ENCODE measurements around the gene CRTC3.

Gene CRTC3

DNA sequence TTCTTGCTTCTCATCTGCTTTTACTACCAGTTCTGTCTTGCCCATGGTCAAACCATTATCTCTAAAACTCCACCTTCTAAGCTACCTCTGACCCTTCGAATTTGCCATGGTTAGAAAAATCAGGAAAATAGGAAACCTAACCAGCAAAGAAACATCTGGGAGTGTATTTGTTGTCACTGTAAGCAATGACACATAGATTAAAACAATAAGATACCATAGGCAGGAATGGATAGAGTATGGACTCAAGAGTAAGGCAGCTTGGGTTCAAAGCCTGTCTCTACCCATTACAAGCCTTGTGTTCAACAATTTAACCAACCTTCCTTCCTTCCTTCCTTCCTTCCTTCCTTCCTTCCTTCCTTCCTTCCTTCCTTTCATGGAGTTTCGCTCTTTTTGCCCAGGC is 34.9 kb downstream of the CRTC3 start:
- no peak for DNase-seq

DNA sequence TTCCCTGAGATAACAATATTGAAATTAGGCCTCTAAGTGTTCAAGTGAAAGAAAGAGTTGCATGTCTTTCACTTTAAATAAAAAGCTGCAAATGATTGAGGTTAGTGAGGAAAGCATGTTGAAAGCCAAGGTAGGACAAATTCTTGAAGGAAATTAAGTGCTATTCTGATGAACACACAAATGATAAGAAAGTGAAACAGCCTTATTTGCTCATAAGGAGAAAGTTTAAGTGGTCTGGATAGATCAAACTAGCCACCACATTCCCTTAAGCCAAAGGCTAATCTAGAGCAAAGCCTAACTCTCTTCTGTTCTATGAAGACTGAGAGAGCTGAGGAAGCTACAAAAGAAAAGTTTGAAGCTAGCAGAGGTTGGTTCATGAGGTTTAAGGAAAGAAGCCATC is 36.1 kb downstream of the CRTC3 start:
- DNase-seq: no peak

DNA sequence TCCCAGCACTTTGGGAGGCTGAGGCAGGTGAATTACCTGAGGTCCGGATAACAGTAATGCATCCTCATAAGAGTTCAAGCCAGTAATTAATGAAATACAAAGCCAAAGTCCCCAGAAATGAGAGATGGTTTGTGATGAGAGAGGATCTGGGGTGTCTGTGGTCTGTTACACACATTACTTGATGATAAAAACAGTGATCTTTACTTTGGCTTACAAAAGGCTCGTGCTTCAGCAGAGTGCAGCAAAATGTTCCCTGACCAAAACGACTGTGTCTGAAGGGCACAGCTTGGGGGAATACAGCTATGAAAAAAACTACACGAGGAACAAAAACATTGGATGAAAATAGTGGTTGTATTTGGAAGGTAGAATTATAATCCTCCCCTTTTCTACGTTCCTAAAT is 40.9 kb downstream of the CRTC3 start:
- DNase-seq: no peak

DNA sequence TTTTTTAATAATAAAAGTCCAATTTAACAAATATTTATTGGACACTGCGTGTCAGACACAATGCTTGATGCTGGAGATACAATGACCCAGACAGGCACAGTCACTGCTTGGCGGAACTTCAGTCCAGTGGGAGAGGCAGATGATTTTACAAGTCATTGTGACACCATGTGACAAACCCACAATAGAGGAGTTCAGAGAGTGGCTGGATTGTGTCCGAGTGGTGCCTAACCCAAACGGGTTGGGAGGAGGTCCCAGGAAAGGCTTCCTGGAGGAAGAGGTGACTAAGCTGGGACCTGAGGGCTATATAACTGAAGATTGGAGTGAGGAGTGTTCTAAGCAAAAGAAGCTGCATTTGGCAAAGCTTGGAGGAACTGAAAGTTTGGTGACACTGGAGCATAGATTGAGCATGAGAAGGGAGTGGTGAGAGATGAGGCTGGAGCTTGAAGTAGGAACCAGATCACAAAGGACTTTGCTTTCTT is 41.4 kb downstream of the CRTC3 start:
- no peak for DNase-seq

DNA sequence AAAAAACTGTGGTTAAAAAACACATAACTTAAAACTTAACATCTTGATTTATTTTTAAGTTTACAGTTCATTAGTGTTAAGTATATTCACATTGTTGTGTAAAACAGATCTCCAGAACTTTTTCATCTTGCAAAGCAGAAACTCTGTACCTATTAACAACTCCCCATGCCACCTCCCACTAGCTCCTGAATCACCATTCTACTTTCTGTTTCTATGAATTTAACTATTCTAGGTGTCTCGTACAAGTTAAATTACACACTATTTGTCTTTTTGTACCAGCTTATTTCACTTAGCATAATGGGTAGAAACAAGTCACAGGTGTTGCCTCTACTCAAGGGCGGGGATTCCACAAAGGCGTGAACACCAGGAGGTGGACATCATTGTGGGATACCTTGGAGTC is 43.2 kb downstream of the CRTC3 start:
- DNase-seq: no peak

DNA sequence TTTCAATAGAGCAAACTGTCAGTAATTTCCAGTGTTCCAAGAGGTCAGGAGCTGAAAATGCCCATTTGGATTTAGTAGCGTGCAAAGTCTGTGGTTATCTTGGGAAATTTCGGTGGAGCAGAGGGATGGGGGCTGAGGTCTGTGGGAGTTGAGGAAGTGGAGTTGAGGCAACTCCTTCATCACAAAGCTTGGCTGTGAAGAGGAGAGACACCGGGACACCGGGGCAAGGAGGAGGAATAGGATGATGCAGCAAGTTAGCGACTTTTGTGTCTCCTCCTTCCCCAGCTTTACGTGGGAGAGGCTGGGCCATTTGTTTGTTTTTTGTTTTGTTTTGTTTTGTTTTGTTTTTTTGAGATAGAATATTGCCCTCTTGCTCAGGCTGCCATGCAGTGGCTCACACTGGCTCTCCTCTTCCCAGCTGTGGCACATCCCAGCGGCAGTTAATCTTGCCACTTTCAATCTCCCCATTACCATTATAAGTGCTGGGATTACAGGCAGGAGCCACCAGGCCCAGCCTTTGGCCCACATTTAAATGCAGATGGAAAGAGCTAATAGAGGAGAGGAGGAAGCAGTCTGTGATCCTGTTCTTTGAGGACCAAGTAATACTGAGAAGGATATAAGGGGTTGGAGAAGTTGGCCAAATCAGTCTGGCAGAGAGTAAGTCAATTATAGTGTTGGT is 47.1 kb downstream of the CRTC3 start:
- no peak for DNase-seq

DNA sequence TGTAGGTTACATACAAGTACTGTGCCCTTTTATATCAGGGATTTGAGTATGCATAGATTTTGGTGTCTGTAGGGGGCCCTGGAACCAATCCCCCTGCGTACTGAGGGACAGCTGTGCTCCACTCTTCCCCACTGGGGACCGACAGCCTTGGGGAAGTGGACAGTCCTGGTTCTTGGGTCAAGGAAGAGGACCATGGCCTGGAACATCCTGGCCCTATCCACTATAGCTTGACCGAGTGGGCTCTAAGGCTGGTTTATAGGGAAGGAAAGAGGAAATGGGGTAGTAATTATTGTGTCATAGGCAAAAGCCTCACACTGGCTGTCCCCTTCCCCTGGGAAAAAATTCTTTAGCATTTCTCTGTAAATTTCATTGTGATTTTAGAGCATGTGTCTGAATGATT is 49.5 kb downstream of the CRTC3 start:
- DNase-seq: no peak

DNA sequence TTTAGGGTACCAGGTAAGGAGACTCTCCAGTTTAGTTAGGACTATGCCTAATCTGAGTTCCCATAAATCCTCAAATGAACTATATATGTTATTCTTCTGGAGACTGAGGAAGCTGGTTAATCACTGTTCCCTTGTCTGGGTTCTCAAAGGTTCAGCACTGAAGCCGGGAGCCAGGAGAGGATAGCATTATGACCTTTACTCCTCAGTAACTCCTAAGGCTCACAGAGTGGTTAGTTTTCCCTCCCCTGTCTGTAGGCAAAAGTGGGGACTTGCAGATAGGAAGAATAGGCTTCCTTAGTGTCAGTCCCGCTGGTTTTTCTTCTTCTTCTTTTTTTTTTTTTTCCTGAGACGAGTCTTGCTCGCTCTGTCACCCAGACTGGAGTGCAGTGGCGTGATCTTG is 50.4 kb downstream of the CRTC3 start:
- DNase-seq: no peak

DNA sequence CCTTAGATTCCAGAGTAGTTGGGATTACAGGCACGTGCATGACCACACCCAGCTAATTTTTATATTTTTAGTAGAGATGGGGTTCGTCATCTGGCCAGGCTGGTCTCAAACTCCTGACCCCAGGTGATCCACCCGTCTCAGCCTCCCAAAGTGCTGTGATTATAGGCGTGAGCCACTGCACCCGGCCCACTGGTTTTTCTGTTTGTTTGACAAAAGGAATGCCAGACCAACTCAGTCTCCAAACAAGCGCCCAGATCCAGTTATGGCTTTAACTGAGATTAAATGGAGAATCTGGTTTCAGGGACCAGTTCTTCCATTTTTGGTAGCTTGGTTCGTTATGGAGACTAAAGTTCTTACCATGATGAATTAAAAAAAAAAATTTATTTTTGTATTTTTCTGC is 50.8 kb downstream of the CRTC3 start:
- DNase-seq: no peak

DNA sequence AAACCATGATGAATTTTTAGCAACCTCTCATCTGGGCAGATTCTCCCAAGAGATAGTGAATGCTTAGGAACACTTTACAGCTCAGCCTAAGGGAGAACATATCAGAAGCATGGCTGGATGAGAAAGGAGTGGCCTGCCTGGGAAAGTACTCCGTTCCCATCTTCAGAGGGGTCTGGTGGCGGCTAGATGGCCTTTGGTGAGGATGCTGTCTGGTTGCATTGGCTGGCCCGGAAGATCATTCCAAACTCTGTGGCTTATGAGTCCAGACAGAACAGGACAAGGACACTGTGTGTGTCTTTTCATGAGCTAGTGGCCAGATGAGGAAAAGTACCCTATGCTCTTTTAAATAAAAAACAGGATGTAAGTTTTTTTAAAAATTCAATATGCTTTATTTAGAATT is 51.2 kb downstream of the CRTC3 start:
- no peak for DNase-seq

DNA sequence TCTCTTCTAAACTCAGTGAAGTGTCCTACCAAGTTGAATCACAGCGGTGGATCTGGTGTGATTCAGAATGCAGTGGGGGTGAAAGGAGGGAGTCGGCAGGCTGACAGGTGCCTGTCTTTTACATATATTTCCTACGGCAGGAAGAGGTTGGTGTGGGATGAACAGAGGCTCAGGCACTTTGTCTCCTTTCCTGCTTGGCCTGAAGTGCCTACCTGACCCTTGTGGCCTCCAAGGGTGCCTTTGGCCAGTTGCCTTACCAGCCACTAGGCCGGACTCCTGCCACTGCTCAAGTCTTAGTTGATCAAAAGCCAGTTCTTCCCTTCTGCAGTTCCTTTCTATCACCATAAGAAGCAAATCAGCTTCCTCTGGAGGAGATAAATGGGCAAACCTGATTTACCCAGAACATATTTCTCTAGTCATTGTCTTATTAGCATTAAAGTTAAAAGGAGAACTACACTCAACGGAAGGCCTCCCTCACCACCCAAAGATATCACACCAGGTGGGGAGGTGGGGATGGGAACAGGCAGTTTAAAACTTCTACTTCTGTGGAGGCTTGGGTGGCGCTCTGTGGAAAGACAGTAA is 52.1 kb downstream of the CRTC3 start:
- no peak for DNase-seq

DNA sequence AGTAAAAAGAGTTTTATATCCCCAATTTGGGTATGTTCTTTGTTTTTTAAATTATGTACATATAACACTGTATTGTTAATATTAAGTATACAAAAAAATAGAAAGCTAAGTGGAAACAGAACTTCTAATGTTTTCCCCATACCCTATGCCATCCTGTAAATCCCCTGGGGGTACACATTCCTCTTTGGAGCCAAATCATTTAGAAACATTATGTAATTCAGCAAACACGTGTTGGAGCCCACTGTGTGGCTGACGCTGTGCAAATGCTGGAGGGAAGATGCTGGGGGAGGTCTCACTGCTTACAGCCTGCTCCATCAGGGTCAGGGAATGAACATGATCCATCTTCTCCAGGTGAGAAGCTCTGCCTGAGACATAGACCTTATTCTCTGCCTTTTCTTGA is 52.8 kb downstream of the CRTC3 start:
- no peak for DNase-seq

DNA sequence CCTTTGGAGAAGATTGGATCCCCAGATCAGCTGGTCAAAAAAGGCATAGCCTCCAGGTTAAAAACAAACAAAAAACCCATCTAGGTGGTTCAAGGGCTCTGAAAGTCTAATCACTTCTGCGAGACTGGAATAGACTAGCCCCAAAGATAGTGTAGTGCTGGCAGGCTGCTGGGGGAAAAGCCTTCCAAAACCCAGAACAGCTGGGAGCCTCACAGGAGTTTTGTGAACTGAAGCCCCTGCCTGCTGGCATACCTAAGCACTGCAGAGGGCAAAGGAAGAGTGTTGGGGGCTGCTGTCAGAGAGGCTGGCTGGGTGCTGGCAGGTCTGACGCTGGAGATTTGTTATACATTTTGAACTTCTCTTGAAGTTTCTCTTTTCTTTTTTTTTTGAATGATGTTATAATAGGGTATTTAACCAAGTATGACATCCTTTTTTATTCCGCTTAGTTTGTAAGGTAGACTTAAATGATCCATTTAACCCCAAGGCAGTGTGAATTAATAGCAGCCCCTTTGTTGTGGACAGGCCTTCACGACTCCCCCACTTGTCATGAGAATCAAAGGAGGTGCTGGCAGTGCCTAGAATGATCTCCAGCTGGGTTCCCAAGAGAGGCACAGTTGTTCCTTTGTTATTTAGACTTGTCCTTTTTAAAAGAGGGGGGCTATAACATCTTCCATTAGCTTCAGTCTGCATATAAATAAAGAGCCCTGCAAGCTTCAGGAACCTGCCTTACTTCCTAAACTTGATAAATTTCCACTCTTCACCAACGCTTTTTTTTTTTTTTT is 53.9 kb downstream of the CRTC3 start:
- DNase-seq: no peak

DNA sequence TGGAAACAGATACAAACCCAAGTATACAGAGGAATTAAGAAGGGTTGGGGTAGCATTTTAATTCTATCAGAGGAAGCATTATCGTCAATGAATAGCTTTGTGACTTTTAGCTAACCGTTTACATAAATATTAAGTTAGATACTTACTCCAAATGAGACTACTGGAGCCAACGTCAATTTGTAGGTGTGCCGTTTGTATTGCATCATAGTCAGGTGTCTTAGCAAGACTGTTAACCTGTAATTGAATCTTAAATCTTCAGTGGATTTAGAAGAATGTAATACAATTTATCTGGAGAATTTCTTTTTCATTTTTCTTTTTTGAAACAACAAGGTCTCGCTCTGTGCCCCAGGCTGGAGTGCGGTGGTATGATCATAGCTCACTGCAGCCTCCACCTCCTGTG is 55.1 kb downstream of the CRTC3 start:
- DNase-seq: no peak

DNA sequence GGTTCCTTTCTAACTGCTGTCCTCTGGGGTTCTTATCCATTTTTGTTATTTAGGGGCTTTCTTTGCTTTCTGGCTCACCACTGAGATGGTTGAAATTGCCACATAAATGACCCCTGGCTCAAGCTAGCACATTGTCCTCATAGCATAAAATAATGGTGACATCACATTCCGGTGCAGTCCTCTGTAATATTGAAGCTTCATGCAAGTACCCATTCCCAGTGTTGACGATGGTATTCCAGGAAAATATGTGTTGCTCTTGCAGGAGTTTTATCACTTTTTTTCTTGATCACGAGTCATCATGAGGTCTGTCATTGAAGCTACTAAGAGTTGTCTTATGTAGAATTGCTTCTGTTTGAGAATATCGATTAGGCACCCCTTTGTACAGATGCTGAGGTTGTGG is 56.1 kb downstream of the CRTC3 start:
- no peak for DNase-seq

DNA sequence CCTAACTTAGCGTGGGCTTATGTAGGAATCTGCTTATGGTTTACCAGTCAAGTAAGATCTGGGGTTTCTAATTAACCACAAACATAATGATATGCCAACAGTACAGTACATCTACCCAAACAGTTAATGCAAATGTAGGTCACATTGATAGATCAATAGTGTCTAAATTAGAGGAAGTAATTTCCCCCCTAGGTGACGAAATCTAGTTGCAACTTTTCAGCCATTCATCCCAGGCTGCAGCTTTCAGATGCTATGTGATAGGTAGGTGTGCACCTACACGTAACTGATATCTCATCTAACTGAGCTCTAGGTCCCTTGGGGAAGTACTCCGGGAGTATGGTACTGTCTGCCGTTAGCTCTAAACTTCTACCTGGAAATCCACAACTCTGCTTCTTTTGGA is 57.2 kb downstream of the CRTC3 start:
- no peak for DNase-seq

DNA sequence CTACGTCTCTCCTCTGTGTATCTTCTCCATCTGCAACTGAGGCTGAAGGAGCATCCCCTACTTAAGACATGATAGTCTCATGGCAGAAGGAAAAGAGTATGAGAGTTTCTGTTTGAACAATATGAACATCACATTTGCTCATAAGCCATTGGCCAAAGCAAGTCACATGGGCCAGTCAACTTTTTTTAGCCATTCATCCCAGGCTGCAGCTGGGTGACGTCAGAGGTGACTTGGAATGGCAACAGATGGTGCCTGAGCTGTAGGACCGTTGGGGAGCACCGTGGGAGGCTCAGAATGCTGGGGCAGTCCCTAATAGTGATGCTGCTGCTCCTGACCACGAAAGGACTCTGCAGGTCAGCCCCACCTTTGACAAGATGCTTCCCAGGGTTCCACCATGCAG is 58.7 kb downstream of the CRTC3 start:
- no peak for DNase-seq

DNA sequence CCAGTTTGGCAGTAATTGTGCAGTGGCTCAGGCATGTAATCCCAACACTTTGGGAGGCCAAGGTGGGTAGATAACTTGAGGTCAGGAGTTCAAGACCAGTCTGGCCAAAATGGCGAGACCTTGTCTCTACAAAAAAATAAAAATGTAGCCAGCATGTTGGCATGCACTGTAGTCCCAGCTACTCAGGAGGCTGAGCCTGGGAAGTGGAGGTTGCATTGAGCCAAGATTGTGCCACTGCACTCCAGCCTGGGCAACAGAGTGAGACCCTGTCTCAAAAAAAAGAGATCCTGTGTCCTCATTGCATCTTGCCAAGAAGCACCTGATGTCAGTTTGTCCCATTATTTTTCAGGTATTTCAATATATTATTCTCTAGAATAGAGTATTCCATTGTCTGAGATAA is 61.8 kb downstream of the CRTC3 start:
- no peak for DNase-seq

DNA sequence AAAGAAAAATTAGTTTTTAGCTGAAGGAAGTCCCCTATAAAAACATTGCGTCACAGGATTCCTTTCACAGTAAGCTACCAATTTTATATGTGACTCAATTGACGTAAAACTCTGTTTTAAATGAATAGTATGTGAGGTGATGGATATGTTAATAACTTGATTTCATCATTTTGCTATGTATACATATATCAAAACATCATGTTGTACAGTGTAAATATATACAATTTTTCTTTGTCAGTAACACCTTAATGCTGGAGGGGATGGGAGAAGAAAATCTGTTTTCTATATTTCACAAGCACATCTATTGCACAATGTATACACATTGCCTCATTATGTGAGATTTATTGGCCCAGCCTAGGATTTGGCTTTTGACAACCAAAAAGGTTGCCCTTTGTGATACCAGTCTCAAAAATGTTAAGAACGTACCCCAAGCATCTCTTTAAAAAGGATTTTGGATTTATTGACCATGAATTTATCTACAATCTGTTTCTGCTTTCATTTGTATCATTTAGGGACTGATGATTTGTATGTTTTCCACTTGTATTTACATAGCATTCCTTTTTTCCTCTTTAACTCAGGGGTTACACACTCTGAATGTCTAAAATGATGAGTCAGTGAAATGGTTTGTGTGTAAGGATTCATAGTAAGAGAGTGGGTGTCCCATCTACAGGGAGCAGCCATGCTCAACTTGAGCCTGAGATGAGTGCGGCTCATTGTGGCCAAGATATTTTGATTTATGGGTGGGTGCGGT is 62.6 kb downstream of the CRTC3 start:
- no peak for DNase-seq

DNA sequence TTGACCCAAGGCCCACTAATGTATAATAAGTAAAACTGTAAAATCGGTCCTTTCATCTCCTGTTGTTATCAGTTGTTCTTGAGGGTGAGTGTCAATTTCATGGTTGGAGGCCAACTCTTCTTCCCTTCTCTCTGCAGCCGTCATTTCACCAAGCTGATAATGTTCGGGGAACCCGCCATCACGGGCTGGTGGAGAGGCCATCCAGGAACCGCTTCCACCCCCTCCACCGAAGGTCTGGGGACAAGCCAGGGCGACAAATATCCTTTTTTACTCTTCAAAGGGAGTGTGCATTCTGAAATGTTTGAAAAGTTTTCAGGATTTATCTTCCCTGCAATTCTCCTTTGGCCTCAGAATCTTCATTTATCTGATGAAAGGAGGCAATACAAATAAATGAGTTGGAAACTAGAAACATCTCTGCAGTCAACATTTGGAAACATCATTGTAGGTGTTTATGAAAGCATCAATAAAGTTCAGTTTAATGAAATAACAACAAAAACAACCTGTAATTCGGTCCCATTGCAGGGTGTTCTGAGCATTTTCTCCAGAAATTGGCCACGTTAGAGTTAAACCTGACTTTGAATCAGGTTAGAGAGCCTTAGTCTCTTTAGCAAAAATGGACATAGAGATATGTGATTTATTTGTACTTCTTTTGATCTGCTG is 63.9 kb downstream of the CRTC3 start:
- no peak for DNase-seq

DNA sequence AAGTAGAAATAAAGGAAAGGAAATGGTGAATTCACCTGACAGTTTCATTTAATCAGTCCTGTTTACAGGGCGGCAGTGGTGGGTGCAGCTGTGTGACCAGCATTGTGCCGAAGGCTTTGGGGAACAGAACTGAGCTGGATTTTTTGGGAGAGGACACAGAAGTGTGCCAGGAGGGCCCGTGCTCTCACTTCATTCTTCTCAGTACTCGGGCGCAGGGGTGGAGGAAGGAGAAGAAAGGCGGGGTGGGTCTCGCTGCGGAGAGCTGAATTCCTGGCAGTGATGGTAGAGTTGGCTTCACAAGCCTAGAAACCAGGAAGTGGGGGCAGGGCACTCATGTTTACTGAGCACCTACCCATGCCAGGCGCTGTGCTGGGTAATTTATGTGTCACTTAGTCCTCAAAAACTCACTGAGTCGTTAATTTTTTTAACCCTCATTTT is 64.6 kb downstream of the CRTC3 start:
- peak; percentile 63 for DNase-seq

DNA sequence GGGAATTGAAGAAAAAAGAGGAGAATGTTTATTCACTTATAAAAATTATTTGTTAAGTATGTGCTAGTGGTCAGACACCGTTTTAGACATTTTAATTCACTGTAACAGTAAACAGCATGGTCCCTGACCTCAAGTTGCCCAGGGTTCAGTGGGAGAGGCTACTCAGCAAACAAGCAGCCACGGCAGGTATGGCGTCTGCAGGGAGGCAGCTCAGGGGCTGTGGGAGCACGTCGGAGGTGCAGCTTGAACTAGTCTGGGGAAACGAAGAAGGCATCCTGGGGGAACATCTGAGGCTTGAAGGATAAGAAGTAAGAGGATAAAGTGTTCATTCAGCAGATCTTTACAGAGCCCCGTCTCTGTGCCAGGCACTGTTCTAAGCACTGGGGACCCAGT is 66.0 kb downstream of the CRTC3 start:
- DNase-seq: no peak

DNA sequence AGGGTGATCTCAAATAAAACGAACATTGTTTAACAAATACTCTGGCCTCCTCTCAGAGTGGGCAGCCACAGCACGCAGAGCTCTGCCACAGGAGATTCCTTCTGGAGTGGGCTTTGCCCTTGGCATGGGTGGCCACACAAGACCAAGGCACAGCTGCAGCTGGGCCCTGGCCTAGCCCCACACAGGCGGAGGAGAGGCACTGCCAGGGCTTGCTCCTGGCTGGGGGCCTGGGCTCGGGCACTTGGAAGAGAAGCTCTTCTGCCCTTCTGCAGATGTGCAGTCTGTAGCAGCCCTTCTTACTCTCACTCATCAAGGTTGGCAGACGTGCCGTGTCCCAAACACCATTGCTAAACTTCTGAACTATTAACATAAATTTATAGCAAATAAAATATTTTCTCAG is 67.2 kb downstream of the CRTC3 start:
- DNase-seq: no peak

Measured in NCI-H2081 treated with DMSO at 0.1 percent for 48 hours (cell line).